Liver (tissue), 2 donors: ENCODE data around the gene FZD1.

Experiments used
- RXRA ChIP-seq, 2 donors: IDR thresholded peaks; 2 replicates each; pipeline ENCODE4 v1.6.1; 2017 to 2018; ENCODE audit warnings: antibody characterized with exemption in 2 of 2, mild to moderate bottlenecking in 1 of 2
- TF ChIP-seq, protein P1 (sequence below): IDR thresholded peaks from 2 replicates; pipeline ENCODE4 v1.6.1; 2016; ENCODE audit warnings: antibody characterized with exemption
- donor health status: healthy.

DNA sequence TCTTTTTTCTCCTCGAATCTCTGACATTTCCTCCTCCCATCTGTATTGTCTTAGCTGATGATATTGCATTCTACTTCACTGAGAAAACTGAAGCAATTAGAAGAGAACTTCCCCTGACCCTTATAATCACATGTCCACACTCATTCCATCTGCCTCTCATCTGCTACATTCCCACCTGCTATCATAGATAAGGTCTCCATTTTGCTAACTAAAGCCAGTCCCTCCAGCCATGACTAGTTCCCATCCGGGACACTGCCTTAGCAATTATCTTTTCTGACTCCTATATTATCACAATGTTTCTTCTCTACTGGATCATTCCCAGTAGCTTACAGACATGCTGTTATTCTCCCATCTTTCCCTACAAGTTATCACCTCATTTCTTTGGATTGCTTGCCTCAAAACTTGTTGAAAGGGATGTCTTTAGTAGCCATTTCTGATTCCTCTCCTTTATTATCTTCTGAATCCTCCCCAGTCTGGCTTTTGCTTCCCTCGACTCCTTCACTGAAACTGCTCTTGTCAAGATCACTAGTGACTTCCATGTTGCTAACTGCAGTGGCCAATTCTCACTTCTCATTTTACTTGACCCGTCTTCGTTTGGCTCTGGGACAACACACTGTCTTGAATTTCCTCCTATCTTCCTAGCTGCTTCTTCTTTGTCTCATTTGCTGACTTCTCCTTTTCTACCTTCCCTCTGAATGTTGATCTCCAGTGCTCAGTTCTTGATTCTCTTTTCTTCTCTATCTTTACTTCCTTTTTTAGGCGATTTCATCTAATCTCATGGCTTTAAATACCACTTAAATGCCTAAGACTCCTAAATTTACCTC lies 35.9 kb downstream of the FZD1 start:
- TF ChIP-seq RXRA (IDR thresholded peaks at IDR 0.05) = no peak
- TF ChIP-seq, protein P1, sequence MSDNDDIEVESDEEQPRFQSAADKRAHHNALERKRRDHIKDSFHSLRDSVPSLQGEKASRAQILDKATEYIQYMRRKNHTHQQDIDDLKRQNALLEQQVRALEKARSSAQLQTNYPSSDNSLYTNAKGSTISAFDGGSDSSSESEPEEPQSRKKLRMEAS = peak; percentile 33
